K562 (cell line): ENCODE results near the gene GPRC5A. TPM values are rescaled to one million over a fixed set of nuclear protein-coding genes. Genes with fewer than 3 reads are reported as not detected.

Source experiments
- ATAC-seq: fragments of 200-7000 bp; cut with Tn5 transposase; 3 replicates; pipeline ENCODE4 v1.9.1; 2020; ENCODE audit warnings: moderate library complexity
- BruUV-seq: library from RNA; stranded (reverse); fragments of 400-500 nt; replicated peaks from 2 replicates; lab custom pipeline; 2021; lab: Mats Ljungman, UMichigan
- CTCF ChIA-PET: fragments of 300-600 bp; formaldehyde crosslinking; extraction: SDS; loops from one replicate; lab custom pipeline; 2021; ENCODE audit warnings: low intra/inter-chr PET ratio; lab: Yijun Ruan, JAX
- POLR2A ChIA-PET: fragments of 300-600, 350-650 bp; sonication (Branson Sonifier 250); formaldehyde crosslinking; extraction: SDS; loops from one replicate; lab custom pipeline; 2021; ENCODE audit warnings: antibody characterized with exemption, inconsistent platforms; lab: Yijun Ruan, JAX
- DNase-seq, 4 experiments: peaks; one replicate each; pipeline versions ENCODE4 v3.0.0 to v3.0.0-alpha.2; 2011 to 2018; ENCODE audit warnings: low spot score in 3 of 4, mixed read lengths in 3 of 4; ENCODE audit errors: extremely low read depth in 1 of 4
- FAIRE-seq: peaks from 2 replicates; lab custom pipeline; 2011; peaks lifted over from hg19 to GRCh38; lab: Jason Lieb, UNC
- H2AFZ ChIP-seq: 2 replicates; pipeline ENCODE4 v1.6.0; 2011; ENCODE audit warnings: low read depth, low read length, control low read depth, inconsistent platforms
- H3K27ac ChIP-seq: fragments of 200-600 bp; 3 replicates; pipeline ENCODE4 v1.8.0; 2011; ENCODE audit warnings: low read depth, mild to moderate bottlenecking, control low read depth, inconsistent platforms, low read length, moderate library complexity, mixed read lengths; ENCODE audit errors: extremely low read depth
- H3K27me3 ChIP-seq, 2 experiments: fragments of 300-600 bp in 1 of 2; 2 replicates in 1 of 2; 3 replicates in 1 of 2; pipeline versions ENCODE4 v1.6.0 to v1.8.0; 2011; ENCODE audit warnings: inconsistent platforms in 2 of 2, low read length in 2 of 2, mild to moderate bottlenecking in 1 of 2, mixed read lengths in 1 of 2, moderate library complexity in 1 of 2; ENCODE audit not compliant: control insufficient read depth in 2 of 2, insufficient read depth in 2 of 2
- H3K36me3 ChIP-seq: fragments of 300-600 bp; 3 replicates; pipeline ENCODE4 v1.8.0; 2011; ENCODE audit warnings: mild to moderate bottlenecking, low read length, inconsistent platforms; ENCODE audit not compliant: control insufficient read depth, insufficient read depth
- H3K4me1 ChIP-seq, 2 experiments: fragments of 200-600 bp in 1 of 2; replicated peaks in 1 of 2; 2 replicates in 1 of 2; 3 replicates in 1 of 2; pipeline versions ENCODE4 v1.5.1 to v1.8.0; 2011; ENCODE audit warnings: inconsistent platforms in 2 of 2, low read length in 2 of 2, mild to moderate bottlenecking in 1 of 2, mixed read lengths in 1 of 2, moderate library complexity in 1 of 2; ENCODE audit not compliant: control insufficient read depth in 2 of 2, insufficient read depth in 2 of 2
- H3K4me2 ChIP-seq: 2 replicates; pipeline ENCODE4 v1.6.1; 2011; ENCODE audit warnings: low read length, control low read depth, inconsistent platforms, mixed read lengths; ENCODE audit not compliant: insufficient read depth
- H3K4me3 ChIP-seq: fragments of 200-600 bp; sonication (generic), shearing (Covaris generic); 2 replicates; pipeline ENCODE4 v1.5.1; 2016; ENCODE audit warnings: control low read depth, inconsistent platforms
- H3K79me2 ChIP-seq: fragments of 200-600 bp; 3 replicates; pipeline ENCODE4 v1.8.0; 2011; ENCODE audit warnings: low read length, inconsistent platforms; ENCODE audit not compliant: control insufficient read depth, insufficient read depth
- H3K9ac ChIP-seq, 2 experiments: 2 replicates each; pipeline versions ENCODE4 v1.6.0 to v1.6.1; 2011; ENCODE audit warnings: low read depth in 2 of 2, low read length in 2 of 2, control low read depth in 1 of 2, inconsistent platforms in 1 of 2, mild to moderate bottlenecking in 1 of 2, mixed read lengths in 1 of 2; ENCODE audit not compliant: insufficient read depth in 1 of 2
- H3K9me1 ChIP-seq: one replicate; pipeline ENCODE4 v1.6.0; 2011; ENCODE audit warnings: inconsistent platforms, mild to moderate bottlenecking, low read length, moderate library complexity; ENCODE audit not compliant: control insufficient read depth, insufficient read depth
- H3K9me3 ChIP-seq: replicated peaks from 2 replicates; pipeline ENCODE4 v1.5.1; 2011; ENCODE audit warnings: low read depth, low read length, inconsistent platforms; ENCODE audit not compliant: control insufficient read depth, insufficient read depth
- H4K20me1 ChIP-seq: replicated peaks from 2 replicates; pipeline ENCODE4 v1.6.1; 2011; ENCODE audit warnings: low read length, inconsistent platforms, mixed read lengths; ENCODE audit not compliant: control insufficient read depth, insufficient read depth
- ELF4 ChIP-seq: fragments of 450-650 bp; formaldehyde crosslinking; IDR thresholded peaks from 2 replicates; pipeline ENCODE4 v1.4.0; 2022; ENCODE audit warnings: missing genetic modification characterization
- HNRNPUL1 ChIP-seq: fragments of 200-400 bp; formaldehyde crosslinking; IDR thresholded peaks from 2 replicates; pipeline ENCODE4 v1.6.1; 2017; ENCODE audit warnings: low read length
- POU5F1 ChIP-seq: fragments of 150-350 bp; IDR thresholded peaks from 2 replicates; pipeline ENCODE4 v1.6.1; 2014; ENCODE audit warnings: borderline replicate concordance, low read length, low read depth, mild to moderate bottlenecking; ENCODE audit not compliant: partially characterized antibody
- RNF2 ChIP-seq: sonication (generic); IDR thresholded peaks from 2 replicates; pipeline ENCODE4 v1.6.1; 2016
- WGBS: fragments of 100-300 bp; shearing (Covaris generic); methylation state at CpG from one replicate; pipeline ENCODE4 v1.1.6; 2016; ENCODE audit warnings: low coverage, mixed read lengths; ENCODE audit not compliant: insufficient coverage; ENCODE audit errors: missing lambda C conversion rate; 5-methylcytosine and 5-hydroxymethylcytosine counted together
- in situ Hi-C: fragments of 300-500 bp; cut with MboI; formaldehyde crosslinking; loops from 4 replicates; pipeline ENCODE4 v1.15.0; 2018; ENCODE audit warnings: inconsistent platforms, mixed read lengths
- intact Hi-C: fragments of 100-400 bp; cut with micrococcal nuclease; formaldehyde crosslinking; loops from 2 replicates; pipeline ENCODE4 v1.14.2; 2022
- polyA plus RNA-seq, 8 experiments: library from polyadenylated mRNA; depleted of rRNA in 4 of 8; stranded (reverse) in 5 of 8; unstranded in 3 of 8; fragments of >200 nt; fragmentation: Nextera tagmentation in 2 of 8; fragmentation: Illumina TruSeq in 1 of 8; extraction: Ambion mirVana in 2 of 8; extraction: Trizol in 1 of 8; gene quantifications; 2 replicates each; pipeline versions ENCODE4 v1.2.1 to v1.2.3, GENCODE V29; 2011 to 2014; ENCODE audit warnings: inconsistent platforms in 1 of 8, missing spikeins in 1 of 8
- total RNA-seq, 7 experiments: library from RNA; depleted of rRNA in 6 of 7; stranded (reverse); fragments of >200 nt in 6 of 7; fragmentation: Illumina TruSeq in 2 of 7; extraction: Trizol in 2 of 7; gene quantifications; 2 replicates each; pipeline versions ENCODE4 v1.2.1 to v1.2.3, GENCODE V29; 2011 to 2021; ENCODE audit warnings: low replicate concordance in 1 of 7
- TF ChIP-seq, protein P1 (sequence below): fragments of 250-450 bp; sonication (Bioruptor Pico); IDR thresholded peaks from 2 replicates; pipeline ENCODE4 v1.8.0; 2021; ENCODE audit warnings: moderate library complexity, mild to moderate bottlenecking, inconsistent platforms
- TF ChIP-seq, protein P2 (sequence below): fragments of 250-450 bp; sonication (Bioruptor Pico); IDR thresholded peaks from 2 replicates; pipeline ENCODE4 v1.5.0; 2021

Gene GPRC5A
- total and polyA plus RNA-seq, 9 of the 15 experiments (the other 6 are each of a cell fraction or from before 2014, with no cell fraction given): 0.01 to 0.64 (median 0.08) TPM; not detected in 6

DNA sequence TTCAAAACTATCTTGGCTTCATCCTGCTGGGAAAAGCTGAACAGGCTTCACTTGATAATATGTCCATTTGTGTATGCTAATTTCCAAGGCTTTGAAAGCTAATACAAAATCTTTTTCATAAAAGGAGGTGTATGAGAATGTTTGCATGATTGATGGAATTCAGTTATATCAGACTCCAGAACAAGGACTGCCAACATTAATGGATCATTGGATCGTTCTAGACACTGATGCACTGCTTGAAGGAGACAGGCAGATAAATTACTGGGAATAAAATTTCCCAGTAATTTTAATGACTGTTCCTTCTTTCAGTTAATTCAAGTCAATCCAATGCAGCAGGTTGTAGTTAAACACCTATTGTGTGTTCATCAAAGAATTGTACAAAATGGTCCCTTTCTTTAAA is 60.1 kb downstream of the GPRC5A start:
- no peak overlapping the region for H2AFZ ChIP-seq
- H3K4me3 ChIP-seq: no peak overlapping the region
- no peaks in the 10 kb centered on the region for H3K9me1 ChIP-seq
- ChIA-PET POLR2A (interaction anchor here (0.6 kb wide), 1 partner anchor 215 kb away, joined by 3 read pairs; no protein-coding TSS in a partner anchor), CTCF (no interaction called here)
- H3K27ac ChIP-seq: no peak overlapping the region
- no peak for DNase-seq
- H3K9ac ChIP-seq: no peak overlapping the region
- H3K27me3 ChIP-seq: no peaks in the 10 kb centered on the region
- in situ Hi-C loops: no loop called here
- ATAC-seq: no peak
- H4K20me1 ChIP-seq: no peaks in the 10 kb centered on the region
- H3K9me3 ChIP-seq: no peaks in the 10 kb centered on the region
- no peaks in the 10 kb centered on the region for H3K79me2 ChIP-seq
- H3K4me1 ChIP-seq: no peaks in the 10 kb centered on the region
- no peak for FAIRE-seq
- 78% methylated on average over 1 of the region's 1 CpG for WGBS
- no peak overlapping the region for H3K4me2 ChIP-seq
- H3K36me3 ChIP-seq: peaks cover 9% of the 10 kb centered on the region; the same call in 1 of the 3 replicates
- intact Hi-C loops: no loop called here
- BruUV-seq: no TSS peak
- TF ChIP-seq POU5F1: no peak
- TF ChIP-seq ELF4 (CRISPR knock-in tag): no peak
- no peak for TF ChIP-seq HNRNPUL1
- no peak for TF ChIP-seq RNF2
- TF ChIP-seq, protein P1, sequence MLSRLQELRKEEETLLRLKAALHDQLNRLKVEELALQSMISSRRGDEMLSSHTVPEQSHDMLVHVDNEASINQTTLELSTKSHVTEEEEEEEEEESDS (CRISPR knock-in tag): no peak
- TF ChIP-seq, protein P2, sequence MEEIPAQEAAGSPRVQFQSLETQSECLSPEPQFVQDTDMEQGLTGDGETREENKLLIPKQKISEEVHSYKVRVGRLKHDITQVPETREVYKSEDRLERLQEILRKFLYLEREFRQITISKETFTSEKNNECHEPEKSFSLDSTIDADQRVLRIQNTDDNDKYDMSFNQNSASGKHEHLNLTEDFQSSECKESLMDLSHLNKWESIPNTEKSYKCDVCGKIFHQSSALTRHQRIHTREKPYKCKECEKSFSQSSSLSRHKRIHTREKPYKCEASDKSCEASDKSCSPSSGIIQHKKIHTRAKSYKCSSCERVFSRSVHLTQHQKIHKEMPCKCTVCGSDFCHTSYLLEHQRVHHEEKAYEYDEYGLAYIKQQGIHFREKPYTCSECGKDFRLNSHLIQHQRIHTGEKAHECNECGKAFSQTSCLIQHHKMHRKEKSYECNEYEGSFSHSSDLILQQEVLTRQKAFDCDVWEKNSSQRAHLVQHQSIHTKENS: no peak
